GM12872 (cell line): ENCODE measurements around the gene ARHGAP26.

Experiments used
- TF ChIP-seq, protein P1 (sequence below): IDR thresholded peaks from 3 replicates; pipeline ENCODE4 v1.5.1; 2011; ENCODE audit warnings: low read depth, mild to moderate bottlenecking, low read length, moderate library complexity; ENCODE audit not compliant: insufficient read depth

The ARHGAP26 gene

DNA sequence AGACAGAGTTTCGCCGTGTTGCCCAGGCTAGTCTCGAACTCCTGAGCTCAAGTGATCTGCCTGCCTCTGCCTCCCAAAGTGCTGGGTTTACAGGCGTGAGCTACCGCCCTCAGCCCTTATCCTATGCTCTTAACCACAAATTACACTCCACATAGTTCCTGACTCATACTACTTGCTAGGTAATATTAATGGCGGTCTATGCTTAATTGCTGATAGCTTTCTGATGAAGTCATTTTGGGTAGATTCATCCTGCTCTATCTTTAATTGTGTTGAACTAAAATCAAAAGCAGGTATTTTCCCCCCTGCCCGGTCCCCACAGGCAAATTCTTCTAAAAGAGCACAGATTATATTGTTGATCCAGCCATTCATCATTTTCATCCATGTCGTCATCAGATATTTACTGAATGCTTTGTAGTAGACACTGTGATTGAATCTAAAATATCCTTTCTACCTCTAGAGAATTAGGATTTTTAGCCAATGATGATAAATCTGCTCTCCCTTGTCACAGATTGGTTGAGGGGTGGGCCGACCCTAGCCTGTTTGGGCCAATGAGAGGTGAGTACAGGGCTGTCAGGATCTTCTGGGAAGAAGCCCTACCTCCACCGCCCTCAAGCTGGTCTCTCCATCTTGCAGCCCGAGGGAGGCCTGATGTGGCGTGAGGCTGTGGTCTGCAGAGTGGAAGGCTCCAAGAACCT lies 488.5 kb downstream of the ARHGAP26 start:
- TF ChIP-seq, protein P1, sequence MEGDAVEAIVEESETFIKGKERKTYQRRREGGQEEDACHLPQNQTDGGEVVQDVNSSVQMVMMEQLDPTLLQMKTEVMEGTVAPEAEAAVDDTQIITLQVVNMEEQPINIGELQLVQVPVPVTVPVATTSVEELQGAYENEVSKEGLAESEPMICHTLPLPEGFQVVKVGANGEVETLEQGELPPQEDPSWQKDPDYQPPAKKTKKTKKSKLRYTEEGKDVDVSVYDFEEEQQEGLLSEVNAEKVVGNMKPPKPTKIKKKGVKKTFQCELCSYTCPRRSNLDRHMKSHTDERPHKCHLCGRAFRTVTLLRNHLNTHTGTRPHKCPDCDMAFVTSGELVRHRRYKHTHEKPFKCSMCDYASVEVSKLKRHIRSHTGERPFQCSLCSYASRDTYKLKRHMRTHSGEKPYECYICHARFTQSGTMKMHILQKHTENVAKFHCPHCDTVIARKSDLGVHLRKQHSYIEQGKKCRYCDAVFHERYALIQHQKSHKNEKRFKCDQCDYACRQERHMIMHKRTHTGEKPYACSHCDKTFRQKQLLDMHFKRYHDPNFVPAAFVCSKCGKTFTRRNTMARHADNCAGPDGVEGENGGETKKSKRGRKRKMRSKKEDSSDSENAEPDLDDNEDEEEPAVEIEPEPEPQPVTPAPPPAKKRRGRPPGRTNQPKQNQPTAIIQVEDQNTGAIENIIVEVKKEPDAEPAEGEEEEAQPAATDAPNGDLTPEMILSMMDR: no peak

DNA sequence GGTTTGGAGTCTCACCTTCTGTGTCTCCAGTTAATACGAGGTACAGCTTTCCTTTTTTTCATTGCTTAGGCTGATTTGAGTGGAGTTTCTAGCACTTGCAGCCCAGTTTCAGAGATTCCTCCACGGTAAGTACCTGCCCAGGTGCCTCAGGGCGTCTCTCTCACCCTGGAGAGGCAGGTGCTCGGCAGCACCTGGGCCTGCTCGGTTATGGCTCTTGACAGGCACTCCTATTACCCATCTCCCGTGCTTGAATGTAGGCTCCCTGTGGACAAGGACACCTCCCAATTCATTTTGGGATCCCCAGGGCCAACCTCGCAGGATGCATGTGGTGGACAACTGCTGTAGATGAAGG lies 489.1 kb downstream of the ARHGAP26 start:
- TF ChIP-seq, protein P1: no peak

DNA sequence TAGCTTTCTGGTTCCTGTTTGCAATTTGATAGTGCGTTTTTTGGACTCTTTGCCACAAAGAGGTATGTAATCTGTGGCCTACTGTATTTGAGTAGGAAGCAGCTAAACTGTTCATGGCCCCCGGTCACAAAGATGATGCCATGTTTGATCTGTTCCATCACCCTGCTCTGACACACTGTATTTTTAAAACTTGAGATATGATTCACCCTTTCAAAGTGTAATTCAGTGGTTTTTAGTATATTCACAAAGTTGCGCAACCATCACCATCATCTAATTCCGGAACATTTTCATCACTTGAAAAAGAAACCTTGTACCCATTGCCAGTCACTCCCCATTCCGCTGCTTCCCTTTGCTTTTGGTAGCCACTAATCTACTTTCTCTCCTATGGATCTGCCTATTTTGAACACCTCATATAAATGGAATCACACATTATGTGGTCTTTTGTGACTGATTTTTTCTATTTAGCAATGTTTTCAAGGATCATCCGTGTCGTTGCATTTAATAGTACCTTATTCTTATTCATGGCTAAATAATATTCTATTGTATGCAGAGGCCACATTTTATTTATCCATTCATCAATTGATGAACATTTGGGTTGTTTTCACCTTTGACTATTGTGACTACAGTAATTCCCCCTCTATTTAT lies 491.7 kb downstream of the ARHGAP26 start:
- TF ChIP-seq, protein P1: no peak

DNA sequence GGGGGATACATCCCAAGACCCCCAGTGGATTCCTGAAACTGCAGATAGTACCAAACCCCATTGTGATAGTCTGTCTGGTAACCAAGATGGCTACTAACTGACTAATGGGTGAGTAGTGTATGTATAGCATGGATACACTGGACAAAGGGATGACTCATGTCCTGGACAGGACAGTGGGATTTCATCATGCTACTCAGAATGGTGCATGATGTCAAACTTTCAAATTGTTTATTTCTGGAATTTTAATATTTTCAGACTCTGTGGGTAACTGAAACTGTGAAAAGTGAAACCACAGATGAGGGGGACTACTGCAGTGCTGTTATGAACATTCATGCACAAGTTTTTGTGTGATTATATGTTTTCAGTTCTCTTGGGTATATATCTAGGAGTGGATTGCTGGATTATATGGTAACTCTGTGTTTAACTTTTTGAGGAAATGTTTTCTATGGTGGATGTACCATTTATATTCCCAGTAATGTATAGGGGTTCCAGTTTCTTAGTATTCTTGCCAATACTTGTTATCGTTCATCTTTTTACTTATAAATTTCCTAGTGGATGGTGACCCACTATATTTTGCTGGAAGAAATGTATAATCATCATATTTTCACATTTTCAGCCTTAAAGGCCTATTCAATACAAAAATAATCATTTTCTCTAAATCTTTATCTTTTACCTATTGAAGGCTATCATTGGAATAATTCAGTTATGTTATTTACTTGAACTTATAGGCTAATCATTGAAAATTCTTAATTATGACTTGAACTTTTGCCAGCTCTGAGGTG lies 492.4 kb downstream of the ARHGAP26 start:
- TF ChIP-seq, protein P1: no peak

DNA sequence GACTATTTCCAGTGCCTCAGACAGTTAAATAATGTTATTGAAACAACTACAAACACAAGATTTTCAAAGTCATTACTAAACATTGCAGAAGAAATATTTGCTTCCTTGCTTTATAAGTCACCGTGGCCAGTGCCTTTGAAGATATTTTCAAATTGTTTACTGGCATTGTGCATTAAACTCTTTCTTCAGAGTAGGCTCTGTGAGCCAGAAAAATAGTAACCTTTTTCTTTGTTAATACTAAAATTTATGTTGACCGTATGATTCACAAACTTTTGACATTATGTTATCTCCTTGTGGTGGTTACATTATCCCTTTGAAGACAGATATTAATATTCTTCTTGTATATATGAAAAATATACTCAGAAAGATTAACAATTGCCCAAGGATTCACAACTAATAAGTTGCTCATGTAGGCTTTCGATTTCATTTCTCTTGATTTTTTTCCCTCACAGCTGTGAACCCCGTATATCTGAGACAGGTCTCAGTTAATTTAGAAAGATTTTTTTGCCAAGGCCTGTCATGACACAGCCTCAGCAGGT lies 493.2 kb downstream of the ARHGAP26 start:
- TF ChIP-seq, protein P1: no peak

DNA sequence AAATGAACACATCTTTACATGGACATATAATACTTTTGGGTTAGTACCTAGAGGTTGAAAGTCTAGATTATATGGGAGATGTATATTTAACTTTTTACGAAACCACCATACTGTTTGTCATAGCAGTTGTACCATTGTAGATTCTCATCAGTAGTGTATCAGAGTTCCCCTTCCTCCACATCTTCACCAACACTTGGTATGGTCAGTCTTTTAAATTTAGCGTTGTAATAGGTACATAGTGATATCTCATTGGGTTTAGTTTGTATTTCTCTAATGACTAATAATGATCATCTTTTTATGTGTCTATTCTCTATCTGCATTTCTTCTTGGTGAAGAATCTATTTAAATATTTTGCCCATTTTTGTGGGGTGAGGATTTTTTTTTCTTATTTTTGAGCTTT lies 495.8 kb downstream of the ARHGAP26 start:
- TF ChIP-seq, protein P1: no peak

DNA sequence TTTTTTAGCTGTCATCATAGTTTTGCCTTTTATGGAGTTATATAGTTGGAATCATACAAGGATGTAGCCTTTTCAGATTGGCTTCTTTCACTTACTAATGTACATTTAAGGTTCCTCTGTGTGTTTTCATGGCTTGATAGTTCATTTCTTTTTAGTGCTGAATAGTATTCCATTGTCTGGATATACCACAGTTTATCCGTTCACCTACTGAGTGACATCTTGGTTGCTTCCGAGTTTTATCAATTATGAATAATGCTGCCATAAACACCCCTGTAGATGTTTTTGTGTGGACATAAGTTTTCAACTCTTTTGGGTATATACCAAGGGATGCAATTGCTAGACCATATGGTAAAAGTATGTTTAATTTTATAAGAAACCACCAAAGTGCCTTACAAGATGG lies 497.0 kb downstream of the ARHGAP26 start:
- TF ChIP-seq, protein P1: no peak
